ENCODE results near the gene SEZ6L2. TPM values are rescaled to one million over a fixed set of nuclear protein-coding genes. Genes with fewer than 3 reads are reported as not detected.

The SEZ6L2 gene
- total and polyA plus RNA-seq, 2 of the 13 experiments (the other 11 are each of a cell fraction or from before 2014, with no cell fraction given): 14.9 to 16.9 TPM

GRCh38 chr16:29907973-29908372 is 8.6 kb upstream of the SEZ6L2 start (continued):
- TF ChIP-seq, protein P1, sequence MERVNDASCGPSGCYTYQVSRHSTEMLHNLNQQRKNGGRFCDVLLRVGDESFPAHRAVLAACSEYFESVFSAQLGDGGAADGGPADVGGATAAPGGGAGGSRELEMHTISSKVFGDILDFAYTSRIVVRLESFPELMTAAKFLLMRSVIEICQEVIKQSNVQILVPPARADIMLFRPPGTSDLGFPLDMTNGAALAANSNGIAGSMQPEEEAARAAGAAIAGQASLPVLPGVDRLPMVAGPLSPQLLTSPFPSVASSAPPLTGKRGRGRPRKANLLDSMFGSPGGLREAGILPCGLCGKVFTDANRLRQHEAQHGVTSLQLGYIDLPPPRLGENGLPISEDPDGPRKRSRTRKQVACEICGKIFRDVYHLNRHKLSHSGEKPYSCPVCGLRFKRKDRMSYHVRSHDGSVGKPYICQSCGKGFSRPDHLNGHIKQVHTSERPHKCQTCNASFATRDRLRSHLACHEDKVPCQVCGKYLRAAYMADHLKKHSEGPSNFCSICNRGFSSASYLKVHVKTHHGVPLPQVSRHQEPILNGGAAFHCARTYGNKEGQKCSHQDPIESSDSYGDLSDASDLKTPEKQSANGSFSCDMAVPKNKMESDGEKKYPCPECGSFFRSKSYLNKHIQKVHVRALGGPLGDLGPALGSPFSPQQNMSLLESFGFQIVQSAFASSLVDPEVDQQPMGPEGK (CRISPR knock-in tag; IDR thresholded peaks at IDR 0.05): 0 out of 2 replicates have a peak, but pooled peaks have one; percentile 13
- TF ChIP-seq, protein P2, sequence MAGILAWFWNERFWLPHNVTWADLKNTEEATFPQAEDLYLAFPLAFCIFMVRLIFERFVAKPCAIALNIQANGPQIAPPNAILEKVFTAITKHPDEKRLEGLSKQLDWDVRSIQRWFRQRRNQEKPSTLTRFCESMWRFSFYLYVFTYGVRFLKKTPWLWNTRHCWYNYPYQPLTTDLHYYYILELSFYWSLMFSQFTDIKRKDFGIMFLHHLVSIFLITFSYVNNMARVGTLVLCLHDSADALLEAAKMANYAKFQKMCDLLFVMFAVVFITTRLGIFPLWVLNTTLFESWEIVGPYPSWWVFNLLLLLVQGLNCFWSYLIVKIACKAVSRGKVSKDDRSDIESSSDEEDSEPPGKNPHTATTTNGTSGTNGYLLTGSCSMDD (CRISPR knock-in tag; IDR thresholded peaks at IDR 0.05): no peak
- peak; percentile 83; the same call in 1 of the 2 replicates for TF ChIP-seq SSRP1 (CRISPR knock-in tag; IDR thresholded peaks at IDR 0.05)

- POLR2A ChIA-PET: interaction anchor here (1.0 to 1.2 kb wide), 3 partner anchors 9 to 67 kb away, joined by 3 to 4 read pairs (median 3); partner anchors contain the start of genes KCTD13 and TAOK2
- no peak for DNase-seq (ENCODE audit: low spot score)
- no peak overlapping the region for H2AFZ ChIP-seq (ENCODE audit: low read length)
- H3K27ac ChIP-seq (ENCODE audit: extremely low read length, insufficient read depth, low read length): no peak overlapping the region
- H3K79me2 ChIP-seq (ENCODE audit: insufficient read depth, low read length): peaks cover 11% of the 10 kb centered on the region
- CTCF ChIA-PET (ENCODE audit: low intra/inter-chr PET ratio, low total read pairs): no interaction called here
- no peaks in the 10 kb centered on the region for H4K20me1 ChIP-seq (ENCODE audit: insufficient read depth, low read length)
- no peaks in the 10 kb centered on the region for H3K27me3 ChIP-seq (ENCODE audit: control insufficient read depth in 1 of 2, insufficient read depth in 2 of 2, low read length in 2 of 2)
- H3K4me2 ChIP-seq (ENCODE audit: low read depth, low read length): no peak overlapping the region
- peaks cover 1 to 10% of the 10 kb centered on the region in 2 experiments; a peak in 2 of 5 replicates for H3K36me3 ChIP-seq (replicated peaks in 1 of 2; ENCODE audit: control insufficient read depth in 1 of 2, insufficient read depth in 2 of 2, low read length in 2 of 2)
- no peak overlapping the region for H3K4me3 ChIP-seq (replicated peaks in 1 of 3; ENCODE audit: insufficient read depth in 1 of 3, low read depth in 2 of 3, low read length in 3 of 3)
- ATAC-seq: peak; percentile 15; the same call in 2 of the 3 replicates
- FAIRE-seq: no peak
- peaks cover 24% of the 10 kb centered on the region for H3K4me1 ChIP-seq (ENCODE audit: insufficient read depth, low read length)
- intact Hi-C loops (cut with micrococcal nuclease; ENCODE audit: unreplicated experiment): no loop called here
- BruUV-seq (replicated peaks): no TSS peak
- H3K9ac ChIP-seq (ENCODE audit: insufficient read depth, low read depth, low read length): no peak overlapping the region
- WGBS (ENCODE audit: low lambda C conversion rate): 93% methylated on average over 23 of the region's 23 CpGs
- in situ Hi-C loops (cut with HindIII; ENCODE audit: extremely low pct_ligation_motif_present, low pct_unique_long_range_greater_than_20kb): no loop called here
- H3K9me3 ChIP-seq (ENCODE audit: low read length): no peaks in the 10 kb centered on the region
- no peak for TF ChIP-seq CENPX (CRISPR knock-in tag; IDR thresholded peaks at IDR 0.05)
- no peak for TF ChIP-seq AGO1 (IDR thresholded peaks at IDR 0.05; ENCODE audit: low read depth, low read length, poor library complexity, severe bottlenecking)
- TF ChIP-seq, protein P3, sequence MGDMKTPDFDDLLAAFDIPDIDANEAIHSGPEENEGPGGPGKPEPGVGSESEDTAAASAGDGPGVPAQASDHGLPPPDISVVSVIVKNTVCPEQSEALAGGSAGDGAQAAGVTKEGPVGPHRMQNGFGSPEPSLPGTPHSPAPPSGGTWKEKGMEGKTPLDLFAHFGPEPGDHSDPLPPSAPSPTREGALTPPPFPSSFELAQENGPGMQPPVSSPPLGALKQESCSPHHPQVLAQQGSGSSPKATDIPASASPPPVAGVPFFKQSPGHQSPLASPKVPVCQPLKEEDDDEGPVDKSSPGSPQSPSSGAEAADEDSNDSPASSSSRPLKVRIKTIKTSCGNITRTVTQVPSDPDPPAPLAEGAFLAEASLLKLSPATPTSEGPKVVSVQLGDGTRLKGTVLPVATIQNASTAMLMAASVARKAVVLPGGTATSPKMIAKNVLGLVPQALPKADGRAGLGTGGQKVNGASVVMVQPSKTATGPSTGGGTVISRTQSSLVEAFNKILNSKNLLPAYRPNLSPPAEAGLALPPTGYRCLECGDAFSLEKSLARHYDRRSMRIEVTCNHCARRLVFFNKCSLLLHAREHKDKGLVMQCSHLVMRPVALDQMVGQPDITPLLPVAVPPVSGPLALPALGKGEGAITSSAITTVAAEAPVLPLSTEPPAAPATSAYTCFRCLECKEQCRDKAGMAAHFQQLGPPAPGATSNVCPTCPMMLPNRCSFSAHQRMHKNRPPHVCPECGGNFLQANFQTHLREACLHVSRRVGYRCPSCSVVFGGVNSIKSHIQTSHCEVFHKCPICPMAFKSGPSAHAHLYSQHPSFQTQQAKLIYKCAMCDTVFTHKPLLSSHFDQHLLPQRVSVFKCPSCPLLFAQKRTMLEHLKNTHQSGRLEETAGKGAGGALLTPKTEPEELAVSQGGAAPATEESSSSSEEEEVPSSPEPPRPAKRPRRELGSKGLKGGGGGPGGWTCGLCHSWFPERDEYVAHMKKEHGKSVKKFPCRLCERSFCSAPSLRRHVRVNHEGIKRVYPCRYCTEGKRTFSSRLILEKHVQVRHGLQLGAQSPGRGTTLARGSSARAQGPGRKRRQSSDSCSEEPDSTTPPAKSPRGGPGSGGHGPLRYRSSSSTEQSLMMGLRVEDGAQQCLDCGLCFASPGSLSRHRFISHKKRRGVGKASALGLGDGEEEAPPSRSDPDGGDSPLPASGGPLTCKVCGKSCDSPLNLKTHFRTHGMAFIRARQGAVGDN (CRISPR knock-in tag; IDR thresholded peaks at IDR 0.05): peak; percentile 14; the same call in 1 of the 2 replicates
- no peak for TF ChIP-seq ZNF720 (CRISPR knock-in tag; IDR thresholded peaks at IDR 0.05)
- TF ChIP-seq MYC (CRISPR knock-in tag; IDR thresholded peaks at IDR 0.05; ENCODE audit: borderline replicate concordance): no peak
- TF ChIP-seq PRDM10 (CRISPR knock-in tag; IDR thresholded peaks at IDR 0.05; ENCODE audit: low read depth): 0 out of 2 replicates have a peak, but pooled peaks have one; percentile 42
- TF ChIP-seq NCOA5 (CRISPR knock-in tag; IDR thresholded peaks at IDR 0.05): no peak
Observed at GRCh38 chr16:29906520-29907244, 7.3 kb upstream of the SEZ6L2 start.

Measured in HepG2 (cell line).